Measurements from ENCODE around the gene PPARG.

PPARG gene

DNA sequence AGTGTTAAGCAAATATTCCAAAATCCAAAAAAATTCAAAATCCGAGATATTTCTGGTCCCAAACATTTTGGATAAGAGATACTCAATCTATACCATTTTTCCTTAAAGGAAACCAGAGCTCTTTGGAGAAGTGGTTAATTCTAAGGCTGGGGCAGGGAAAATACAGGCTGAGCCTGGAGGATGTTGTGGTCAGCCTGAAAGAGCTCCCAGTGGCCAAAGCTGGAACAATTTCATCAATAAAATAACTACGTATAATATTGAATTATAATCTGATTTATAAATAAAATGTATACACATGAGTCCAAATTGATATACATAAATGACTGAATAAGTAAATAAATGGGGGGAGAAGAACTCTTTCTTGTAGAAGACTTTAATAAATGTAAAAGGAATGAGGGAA, 24.6 kb downstream of the PPARG start:
- no peak for DNase-seq

DNA sequence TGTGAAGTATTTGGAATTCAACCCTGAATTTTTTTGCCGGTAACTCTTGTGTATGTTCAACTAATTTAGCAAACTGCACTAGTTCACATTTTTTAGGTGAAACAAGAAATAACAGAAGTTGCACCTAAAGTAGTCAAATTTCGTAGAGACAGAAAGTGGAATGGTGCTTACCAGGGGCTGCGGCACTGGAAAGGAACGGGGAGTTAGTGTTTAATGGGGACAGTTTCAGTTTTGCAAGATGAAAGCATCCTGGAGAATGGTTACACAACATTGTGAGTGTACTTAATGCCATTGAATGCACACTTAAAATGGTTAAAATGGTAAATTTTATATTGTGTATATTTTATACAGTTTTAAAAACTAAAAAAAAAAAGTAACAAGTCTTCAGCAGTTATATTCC, 27.4 kb downstream of the PPARG start:
- DNase-seq, result peak in 1 of 3 donors; percentile 37

DNA sequence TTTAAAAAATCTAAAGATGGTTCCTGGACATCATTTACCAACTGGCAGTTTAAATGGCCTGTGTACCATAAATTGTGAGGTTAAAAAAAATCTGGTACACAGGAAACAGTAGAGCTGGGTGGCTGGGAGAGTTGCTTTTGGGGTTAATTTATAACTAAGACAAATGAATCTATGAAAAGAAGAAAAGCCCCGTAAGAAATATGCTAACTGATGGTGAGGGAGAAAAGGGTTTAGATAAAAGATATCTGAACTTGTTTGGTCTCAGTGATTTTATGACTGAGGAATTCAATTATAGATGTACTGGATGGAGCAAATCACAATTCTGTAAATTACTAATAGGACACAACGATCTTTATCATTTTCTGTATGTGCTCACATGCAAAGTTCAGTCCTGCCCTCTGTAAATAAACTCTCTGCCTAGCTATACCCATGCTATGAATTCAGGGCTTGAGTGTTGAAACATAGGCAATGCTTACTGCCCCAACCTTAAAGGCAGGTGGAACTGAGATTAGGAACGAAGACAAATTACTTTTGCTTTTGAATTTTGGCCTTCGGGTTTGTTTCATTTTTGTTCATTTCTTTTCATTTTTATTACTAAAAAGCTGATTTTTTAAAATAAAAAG, 28.0 kb downstream of the PPARG start:
- DNase-seq, result no peak

DNA sequence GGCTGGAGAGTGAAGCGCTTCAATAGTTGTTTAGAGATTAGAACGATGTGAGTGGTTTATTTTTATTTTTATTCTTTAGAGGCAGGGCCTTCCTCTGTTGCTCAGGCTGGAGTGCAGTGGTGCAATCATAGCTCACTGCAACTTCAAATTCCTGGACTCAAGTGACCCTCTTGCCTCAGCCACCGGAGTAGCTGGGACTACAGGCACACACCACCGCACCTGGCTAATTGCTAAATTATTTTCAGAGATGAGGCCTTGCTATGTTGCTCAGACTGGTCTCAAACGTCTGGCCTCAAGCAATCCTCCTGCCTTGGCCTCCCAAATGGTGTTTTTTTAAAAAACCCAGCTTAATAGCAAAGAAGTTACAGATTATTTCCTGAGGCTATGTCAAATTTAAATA, 29.0 kb downstream of the PPARG start:
- DNase-seq, result no peak

DNA sequence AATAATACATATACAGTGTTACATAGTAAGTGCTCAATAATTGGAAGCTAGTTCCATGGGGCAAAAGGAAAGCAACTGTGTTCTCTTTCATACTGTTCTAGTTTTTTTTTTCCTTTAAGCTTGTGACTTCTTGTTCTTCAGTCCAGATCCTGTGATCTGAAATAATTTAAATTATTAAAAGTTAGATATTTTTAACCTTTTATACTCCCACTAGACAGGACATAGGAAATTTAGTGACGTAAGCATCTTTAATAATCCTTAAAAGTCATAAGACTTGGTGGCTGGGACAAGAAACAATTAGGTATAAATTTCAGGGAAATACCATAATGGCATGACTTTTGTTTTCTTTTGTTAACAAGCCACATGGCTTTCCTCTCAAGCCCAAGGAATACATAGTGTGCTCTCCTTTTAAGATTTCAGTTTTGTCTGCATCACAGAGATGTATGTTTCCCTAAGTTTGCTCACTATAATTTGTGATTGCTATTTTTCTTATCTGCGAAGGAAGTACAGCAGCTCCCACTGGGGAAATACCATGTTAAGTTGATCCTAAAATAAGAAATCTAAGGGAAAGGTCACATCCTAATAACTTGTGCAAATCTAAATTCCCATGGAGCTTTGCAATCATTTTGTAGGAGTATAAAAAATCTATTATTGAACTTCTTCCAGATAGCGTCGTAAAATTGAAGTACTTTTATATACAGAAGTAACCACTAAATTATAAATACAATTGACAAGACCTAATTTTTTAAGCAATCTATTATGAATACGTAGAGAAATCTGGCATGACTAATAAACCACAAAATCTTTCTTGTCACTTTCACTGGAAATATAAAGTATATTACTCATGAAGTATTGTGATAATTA, 30.1 kb downstream of the PPARG start:
- peak in 2 of 3 donors; percentile 60 to 75 for DNase-seq

DNA sequence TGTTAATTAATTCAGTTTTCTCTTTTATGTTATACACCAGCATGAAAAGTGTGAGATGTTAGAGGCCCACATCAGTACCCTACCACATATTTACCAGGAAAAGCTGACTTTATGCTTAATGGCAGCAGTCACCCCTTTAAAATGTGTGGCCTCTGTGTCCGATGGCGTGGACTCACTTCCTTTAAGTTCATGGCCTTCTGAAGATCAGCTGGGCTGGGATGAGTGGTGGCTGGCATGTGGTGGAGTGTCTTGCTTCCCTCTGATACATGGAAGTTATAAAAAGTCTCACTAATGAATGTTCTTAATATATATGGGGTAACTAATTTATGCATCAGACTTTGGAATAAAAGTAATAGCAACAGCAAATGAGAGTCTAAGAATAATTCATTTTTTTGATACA, 32.1 kb downstream of the PPARG start:
- peak in 2 of 3 donors; percentile 31 to 36 for DNase-seq

DNA sequence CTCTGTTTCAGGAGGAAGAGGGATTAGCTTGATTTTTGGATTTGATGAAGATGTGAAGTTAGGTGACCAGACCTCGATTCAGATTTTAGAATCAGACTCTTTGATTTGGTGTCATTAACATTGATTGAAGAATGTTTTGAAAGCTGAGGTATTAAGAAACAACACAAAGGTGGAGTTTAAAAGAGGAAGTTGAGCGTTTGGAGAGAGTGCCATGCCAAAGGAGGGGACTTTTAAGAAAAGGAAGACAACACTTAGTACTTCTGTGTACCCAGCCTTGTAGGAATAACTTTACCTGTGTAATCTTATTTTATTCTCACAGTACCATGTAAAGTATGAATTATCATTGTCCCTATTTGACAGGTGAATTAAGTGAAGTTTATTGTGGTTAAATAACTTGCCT, 34.4 kb downstream of the PPARG start:
- DNase-seq, result peak in 2 of 3 donors; percentile 27 to 54

DNA sequence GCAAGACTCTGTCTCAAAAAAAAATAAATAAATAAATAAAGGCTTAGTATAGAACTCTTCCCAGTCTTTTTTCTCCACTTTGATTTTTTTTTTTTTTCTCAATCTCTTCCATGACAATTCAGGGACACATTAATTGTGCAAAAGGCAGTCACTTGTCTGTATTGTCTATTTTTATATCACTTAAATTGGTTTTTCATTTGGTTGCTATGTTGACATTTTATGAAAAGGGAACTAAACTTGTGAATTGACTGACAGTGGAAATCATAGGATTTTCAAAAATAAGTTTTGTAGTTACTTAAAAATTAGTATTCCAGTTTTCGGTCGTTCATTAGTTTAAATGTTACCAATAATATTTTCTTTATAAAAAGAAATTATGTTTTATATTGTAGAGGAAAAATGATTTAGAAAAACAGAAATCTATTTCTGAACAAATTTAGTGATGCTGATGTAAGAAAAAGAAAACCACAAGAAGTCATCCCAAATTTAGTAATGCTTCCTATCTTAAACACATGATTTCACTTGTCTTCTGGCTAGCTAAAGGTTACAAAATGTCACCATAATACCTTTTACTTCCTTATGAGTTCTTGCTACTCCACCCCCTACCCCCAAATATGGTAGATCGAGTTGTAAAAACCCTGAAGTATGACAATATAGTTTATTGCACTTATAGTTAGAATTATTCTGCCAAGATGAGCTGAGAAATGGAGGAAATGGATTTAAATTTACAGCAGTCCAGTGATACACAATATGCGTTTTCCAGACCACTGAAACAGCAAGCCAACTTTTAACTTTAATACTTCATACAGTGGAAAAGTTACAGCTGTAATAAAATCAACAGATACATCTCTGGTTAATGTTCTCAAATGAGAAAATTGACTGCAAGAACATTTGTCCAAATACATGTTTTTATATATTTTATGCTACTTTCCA, 37.0 kb downstream of the PPARG start:
- peak; percentile 52 to 87 (median 81) for DNase-seq

DNA sequence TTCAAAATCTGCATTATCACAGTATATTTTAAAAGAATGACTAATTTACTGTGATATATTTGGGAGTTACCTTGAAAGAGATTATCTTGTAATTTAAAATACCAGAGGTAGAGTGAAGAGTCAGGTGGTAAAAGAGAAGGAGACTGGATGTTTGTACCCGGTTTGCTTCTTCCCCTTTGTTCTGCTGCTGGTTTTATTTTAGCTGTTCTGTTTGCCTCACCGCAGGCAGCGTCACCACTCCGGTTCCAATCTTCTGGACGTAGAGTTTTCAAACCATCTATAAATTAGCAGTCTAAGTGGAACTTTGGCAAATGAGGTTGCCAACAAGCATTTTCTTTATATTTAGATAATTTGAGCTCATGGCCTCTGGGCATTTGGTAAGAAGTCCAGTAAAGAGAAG, 38.2 kb downstream of the PPARG start:
- peak in 1 of 3 donors; percentile 40 for DNase-seq

DNA sequence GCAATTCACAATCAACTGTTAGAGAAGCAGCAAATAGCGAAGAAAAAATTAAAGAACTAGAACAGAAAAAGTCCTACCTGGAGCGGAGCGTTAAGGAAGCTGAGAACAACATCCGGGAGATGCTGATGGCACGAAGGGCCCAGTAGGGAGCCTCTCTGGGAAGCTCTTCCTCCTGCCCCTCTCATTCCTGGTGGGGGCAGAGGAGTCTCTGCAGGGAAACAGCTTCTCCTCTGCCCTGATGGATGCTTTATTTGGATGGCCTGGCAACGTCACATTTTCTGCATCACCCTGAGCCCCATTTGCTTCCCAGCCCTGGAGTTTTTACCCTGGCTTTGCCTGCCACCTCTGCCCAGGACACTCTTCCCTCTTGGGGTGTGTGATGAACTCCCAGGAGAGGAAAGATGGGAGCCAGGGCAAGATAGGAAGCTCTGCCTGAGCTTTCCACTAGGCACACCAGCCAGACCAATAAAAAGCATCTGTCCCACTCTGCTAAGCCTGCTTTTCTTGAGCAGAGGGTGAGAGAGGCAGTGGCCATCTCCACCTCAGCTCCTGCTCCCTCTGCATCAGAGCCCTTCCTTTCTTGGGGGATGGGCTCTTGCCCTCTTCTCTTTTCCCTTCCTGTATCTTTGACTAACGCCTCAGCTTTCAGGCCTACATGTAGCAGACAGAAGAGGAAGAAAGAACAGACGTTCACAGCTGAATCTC, 39.4 kb downstream of the PPARG start:
- DNase-seq, result peak; percentile 39 to 55 (median 51)

DNA sequence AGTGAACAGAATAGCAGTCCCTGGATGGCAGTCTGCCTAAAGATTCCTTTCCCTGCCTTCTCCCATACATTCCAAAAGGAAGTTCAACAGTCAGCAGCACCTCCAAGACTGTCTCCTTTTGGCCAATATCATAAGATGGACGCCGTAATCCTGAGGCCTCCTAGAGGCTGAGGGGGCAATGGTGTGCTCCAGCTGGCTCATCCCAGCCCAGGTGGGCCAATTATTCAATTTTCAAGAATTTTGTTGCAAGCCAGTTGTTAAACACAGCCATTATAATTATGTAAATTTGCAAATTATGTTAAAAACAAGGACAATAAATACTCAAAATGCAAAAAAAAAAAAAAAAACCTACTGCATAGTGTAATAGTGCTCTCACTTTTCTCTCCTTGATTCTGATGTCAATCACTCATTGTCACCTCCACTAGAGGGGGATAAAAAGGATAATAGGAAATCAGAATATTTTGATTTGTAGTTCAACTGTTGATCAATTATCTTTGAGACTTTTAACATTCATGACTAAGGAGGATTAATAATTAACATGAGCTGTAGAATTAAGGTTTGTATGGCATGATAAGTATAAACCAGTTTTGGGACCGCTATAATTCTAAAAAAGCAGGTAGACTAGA, 40.1 kb downstream of the PPARG start:
- DNase-seq, result no peak

DNA sequence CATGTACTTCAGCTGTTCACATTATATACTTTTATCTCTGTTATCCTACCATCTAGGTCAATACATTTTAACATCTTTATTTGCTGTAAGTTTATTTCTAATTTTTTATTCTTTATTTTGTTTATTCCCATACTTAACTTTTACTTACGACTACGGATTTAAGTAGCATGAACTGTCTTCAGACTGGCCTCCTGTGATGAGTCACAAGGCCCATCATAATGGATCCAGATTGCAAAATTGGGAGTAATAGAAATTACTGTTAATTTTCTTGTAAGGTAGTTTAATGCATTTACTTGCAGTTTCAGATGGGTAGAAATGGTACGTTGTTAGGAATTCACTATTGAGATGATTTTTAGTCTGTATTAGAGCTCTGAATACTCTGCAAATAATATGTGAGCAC, 45.9 kb downstream of the PPARG start:
- peak in 1 of 3 donors; percentile 48 for DNase-seq

DNA sequence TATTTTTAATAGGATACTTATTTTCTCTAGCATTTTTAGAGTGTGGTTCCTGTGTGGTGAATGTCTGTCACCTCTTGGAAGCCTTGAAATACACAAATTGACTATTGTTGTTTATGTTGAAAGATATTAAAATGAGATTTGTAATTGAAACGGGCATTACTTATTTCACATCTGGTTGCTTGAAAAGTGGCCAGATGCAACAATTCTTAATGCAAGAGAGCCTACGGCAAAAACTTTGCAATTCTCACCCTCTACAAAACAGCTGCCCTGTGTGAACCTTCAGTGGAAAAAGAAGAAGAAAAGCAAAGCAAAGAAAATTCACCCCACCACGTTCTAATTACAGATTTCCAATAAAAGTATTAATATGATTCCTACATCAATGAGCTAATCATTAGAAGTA, 46.6 kb downstream of the PPARG start:
- no peak for DNase-seq

DNA sequence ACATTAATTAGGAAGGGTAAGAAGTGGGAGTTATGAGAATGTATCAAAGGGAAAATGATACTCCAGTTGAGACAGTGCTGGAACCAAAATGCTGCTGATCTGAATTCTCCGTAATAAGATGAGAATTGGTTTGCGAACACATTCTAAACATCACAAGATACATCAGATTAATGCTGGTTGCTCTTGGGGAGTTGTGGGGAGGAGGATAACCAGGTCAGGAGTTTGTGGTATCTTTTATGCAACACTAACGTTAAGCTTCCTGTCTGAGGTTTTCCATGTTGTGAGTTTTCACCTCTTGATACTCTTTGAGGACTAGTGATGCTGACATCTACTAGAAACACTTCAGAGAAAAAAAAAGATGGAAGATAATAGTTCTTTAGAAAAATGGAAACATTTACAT, 47.2 kb downstream of the PPARG start:
- no peak for DNase-seq

DNA sequence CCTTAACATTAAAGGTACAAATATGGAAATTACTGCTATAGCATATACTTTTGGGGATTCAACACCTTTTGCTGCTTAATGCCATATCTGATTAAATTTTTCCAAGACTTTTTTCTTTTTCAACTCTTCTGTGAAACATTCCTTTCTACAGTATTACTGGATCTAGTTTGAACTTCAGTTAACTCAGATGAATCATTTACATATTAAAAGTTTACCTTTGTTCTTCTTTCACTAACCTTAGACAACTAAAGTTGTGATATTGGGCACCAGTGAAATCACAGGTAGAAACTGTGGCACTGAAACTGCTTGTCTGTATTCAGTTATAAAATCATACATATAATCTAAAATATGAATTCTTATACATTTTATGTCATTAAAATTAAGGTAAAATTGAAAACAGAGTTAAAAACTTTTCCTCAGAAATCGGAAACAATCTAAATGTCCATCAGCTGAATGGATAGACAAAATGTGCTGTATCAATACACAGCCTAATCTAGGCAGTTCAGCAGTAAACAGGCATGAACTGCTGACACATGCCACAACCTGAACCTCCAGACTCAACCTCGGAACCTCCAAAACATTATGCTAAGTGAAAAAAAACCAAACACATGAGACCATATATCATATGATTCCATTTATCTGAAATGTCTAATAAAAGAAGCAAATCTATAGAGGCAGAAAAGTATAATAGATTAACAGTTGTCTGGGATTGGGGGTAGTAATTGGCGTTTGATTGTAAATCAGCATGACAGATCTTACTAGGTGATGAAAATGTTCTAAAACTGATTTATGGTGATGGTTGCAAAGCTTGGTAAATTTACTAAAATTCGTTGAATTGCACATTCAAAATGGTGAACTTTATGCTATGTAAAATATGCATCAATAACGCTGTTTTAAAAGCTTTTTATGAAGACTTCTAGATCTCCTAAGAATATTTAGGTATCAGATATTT, 50.0 kb downstream of the PPARG start:
- no peak for DNase-seq

DNA sequence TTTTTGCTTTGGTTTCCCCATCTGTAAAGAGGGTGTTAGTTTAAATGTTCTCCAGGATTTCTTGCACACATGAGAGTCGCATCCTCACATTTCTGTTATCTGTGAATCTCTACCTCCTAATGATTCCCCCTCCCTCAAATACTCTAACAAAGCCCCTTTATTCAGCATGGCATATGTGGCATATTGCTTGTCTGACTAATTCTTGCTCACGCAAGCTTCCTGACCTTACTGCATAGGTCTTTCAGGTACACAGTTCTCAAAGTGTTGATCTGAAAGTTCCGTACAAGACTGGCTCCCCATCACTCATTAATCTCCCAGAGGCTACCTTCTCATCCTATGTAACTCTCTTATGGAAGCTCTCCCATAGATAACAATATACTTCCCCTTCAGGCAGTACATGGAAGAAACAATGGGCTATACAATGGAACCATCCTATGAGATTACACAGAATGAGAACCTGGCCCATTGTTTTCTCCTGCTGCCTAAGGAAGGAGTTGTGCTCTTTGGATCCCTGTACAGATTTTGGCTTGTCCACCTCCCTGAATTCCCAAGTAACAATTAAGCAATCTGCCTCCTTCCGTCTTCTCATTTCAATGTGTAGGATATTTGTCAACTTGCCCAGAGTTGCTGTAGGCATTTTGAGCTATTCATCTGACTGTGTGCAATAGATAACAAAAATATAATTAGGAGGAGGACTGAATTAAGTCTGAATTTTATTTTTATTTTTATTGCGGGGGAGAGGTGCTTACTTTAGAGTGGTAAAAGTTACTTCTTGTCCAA, 51.0 kb downstream of the PPARG start:
- DNase-seq, result no peak

DNA sequence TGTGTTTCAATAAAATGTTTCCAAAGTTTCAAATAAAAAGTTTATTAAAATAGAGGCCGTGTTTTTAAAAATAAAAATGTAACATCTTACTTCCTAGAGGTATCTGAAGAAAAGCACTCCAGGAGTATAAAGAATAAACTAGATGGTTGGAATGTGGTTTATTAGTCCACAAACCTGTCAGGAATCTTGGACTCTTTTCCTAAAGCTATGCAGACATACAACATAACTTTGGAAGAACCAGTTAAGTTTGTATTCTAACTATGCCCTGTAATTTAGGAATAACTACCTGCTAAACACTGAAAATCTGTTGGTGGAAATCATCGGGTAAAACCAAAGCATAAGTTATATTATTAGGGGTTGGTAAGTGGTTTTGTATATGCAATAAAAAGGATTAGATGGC, 51.6 kb downstream of the PPARG start:
- DNase-seq, result no peak

DNA sequence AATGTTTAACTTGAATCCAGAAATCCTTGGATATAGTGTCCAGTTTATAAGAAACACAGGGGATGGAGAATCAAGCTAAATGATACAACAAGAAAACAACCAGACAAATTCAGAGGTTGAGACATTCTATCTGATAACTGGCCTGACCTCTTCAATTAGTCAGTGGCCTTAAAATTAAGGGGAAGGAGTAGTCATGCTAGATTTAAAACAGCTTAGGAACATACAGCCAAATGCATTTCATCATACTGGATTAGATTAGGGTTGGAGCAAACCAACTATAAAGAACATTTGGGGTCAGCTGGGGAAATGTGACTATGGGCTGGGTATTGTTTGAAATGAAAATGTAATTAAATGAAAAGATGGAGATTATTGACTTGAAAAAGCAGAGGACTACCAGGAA, 53.3 kb downstream of the PPARG start:
- peak in 2 of 3 donors; percentile 36 to 51 for DNase-seq

DNA sequence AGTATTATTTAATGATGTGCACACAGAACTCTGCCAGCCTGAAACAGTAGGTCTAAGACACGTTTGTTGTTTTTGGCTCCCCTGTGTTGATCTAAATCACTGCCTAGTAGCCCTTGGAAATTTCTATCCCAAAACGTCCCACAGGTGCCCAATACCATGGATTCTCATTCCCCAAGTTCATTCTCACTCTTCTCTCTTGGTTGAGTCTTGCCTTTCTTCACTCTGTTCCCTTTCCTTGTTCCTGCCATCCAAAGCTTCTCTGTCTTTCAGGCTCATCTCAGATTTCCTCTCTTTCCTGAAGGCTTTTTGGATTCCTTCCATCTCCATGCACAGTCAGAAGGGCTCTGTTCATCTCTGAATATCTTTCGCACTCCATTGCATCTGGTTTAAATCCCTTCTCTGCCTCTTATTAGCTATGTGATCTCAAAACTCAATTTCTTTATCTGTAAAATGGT, 54.2 kb downstream of the PPARG start:
- DNase-seq, result no peak

DNA sequence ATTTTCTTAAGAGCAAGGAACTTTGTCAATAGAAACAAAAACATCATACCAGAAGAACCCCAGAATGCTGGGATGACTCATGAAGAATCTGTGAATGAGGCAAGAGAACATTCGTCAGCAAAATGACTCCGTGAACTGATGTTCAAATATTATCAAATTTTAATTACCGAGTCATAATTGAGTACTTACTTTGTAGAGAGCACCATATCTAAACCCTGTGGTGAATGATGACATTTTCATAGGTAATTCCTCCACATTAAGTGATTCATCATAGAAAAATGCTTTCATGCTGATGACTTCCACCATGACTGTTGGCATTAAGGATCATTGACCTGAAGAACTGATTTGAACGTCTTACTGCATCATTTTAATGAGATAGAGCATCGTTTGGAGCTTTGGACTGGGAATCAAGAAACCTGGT, 56.3 kb downstream of the PPARG start:
- DNase-seq, result peak; percentile 58 to 83 (median 80)
